Measurements from ENCODE around the gene COL21A1.
"Not testable (repeated sequence)": the region's sequence is repeated elsewhere in the genome, so short reads cannot be mapped to it uniquely, and the experiment has no call there.

COL21A1 gene

GRCh38 chr6:56047931-56048540, 199.3 kb downstream of the COL21A1 start:
- no peak for DNase-seq (ENCODE audit: low spot score)

DNA sequence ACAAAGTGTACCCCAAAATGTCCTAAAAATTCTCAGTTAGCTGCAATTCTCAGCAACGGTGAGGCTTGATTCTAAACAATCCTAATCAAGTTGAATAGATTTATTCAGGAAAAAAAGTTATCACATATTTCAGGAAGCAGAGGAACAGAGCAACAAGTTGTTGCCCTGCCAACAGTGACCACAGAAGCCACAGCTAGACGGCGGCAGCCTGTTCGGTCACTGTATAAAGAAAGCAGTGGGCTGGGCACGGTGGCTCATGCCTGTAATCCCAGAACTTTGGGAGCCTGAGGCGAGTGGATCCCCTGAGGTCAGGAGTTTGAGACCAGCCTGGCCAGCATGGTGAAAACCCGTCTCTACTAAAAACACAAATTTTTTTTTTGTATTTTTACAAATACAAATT, 200.8 kb downstream of the COL21A1 start:
- DNase-seq (ENCODE audit: low spot score) = peak; percentile 70

DNA sequence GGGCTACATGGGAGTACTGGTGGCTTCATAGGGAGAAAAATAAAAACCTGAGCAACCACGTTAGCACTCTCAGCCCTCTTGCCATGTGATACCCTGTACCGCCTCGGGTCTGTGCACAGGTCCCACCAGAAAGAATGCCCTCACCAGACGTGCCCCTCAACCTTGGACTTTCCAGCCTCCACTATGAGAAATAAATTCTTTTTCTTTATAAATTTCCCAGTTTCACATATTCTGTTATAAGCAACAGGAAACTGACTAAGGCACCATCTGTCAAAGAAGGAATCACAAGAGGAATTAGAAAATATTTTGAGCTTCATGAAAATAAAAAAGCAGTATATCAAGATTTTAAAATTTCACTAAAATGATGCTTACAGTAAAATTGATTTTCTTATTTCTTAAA, 203.6 kb downstream of the COL21A1 start:
- DNase-seq (ENCODE audit: low spot score) = no peak

DNA sequence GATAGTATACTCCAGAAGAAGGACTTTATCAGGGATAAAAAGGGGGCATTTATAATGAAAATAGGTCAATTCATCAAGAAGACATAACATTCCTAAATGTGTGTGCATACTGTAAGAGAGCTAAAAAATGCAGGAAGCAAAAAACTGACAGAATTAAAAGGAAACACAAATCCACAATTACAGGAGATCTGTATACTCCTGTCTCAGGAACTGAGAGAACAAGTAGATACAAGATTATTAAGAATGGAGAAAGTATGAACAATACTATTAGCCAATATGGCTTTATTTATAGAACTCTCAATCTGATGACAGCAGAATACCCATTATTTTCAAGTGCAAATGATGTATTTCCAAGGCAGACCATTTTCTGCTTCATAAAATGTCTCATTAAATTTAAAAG, 204.3 kb downstream of the COL21A1 start:
- DNase-seq (ENCODE audit: low spot score) = no peak

- DNase-seq (ENCODE audit: low spot score) = no peak
Measured at GRCh38 chr6:56041591-56041990, 205.8 kb downstream of the COL21A1 start.

DNA sequence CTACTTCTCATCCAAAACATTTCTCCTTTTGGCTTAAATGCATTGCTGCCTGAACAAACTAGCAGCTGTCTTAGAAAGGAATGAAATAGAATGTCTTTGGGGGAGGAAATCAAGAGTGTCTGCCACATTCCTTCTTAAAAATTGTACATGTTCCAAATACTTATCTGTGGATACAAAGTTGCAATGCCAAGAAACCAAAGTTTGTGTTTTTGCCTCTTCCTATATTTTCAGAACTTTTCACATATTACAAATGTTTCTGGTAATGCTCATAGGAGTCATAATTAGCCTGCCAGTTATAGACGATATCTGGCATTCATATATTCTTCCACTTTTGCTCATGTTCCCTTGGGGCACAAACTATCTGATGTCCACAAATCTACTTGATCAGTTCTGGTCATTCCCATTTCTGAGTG, 206.5 kb downstream of the COL21A1 start:
- DNase-seq (ENCODE audit: low spot score) = no peak

DNA sequence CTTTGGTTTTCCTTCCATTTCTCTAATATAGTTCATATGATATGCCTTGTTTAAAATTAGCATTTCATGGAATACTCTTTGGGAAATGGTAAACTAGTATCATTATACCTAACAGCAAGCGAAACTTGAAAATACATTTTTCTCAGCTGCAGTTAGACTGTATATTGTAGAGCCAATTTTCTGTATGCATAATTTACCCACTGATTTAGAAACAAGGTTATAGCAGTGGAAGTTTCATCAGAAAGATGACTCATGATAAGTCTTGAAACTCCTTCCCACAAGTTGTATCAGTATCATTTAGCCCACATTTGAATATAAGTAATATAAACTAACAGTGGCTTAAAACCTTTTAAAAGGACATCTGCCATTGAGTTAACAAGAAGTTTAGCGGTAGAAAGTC, 207.2 kb downstream of the COL21A1 start:
- DNase-seq (ENCODE audit: low spot score) = no peak

- no peak for DNase-seq (ENCODE audit: low spot score)
Measured at GRCh38 chr6:56038764-56039163, 208.6 kb downstream of the COL21A1 start.

GRCh38 chr6:56037601-56038000, 209.8 kb downstream of the COL21A1 start:
- no peak for DNase-seq (ENCODE audit: low spot score)

GRCh38 chr6:56036916-56037600, 210.3 kb downstream of the COL21A1 start:
- DNase-seq (ENCODE audit: low spot score) = no peak

DNA sequence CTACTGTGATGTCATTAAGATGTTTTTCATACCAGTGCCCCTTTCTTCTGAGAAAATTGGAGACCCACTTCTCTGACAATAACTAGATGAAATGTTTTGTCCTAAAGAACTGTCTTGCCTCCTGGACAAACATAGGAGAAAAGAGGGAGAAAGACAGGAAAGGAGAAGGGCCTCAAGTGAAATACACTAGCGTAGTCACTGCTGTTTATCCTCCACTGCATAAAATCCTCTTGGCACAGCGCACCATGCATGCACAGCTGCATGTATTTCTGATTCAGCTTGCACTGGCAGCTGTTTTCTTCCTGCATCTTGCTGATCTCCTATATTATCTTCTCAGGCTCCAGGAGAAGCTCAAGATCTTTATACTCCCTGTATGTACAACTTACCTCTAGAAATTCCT, 214.0 kb downstream of the COL21A1 start:
- DNase-seq (ENCODE audit: low spot score) = no peak

DNA sequence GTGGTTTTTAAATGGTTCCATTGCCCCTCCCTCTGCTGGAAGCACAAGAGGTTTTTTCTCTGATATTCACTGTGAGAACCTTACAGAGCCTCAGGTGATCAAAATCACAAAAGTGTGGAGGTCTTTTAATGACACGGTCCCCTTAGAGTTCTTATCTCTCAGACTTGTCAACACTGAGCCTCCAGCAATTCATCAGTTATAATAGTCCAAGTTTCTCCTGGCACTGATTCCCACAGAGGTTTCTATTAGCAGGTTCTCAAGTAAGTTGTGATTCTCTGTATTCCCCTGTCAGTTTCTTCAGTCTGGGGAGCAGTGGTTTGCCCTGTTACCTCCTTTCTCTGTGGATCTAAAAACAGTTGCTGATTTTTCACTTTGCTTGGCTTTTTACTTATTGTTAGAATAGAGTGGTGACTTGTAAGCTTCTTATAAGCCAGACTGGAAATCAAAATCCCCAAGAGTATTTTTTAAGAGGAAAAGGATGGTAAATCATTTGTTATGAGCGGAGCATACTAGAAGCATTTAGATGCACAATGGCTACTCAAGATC, 214.6 kb downstream of the COL21A1 start:
- no peak for DNase-seq (ENCODE audit: low spot score)

DNA sequence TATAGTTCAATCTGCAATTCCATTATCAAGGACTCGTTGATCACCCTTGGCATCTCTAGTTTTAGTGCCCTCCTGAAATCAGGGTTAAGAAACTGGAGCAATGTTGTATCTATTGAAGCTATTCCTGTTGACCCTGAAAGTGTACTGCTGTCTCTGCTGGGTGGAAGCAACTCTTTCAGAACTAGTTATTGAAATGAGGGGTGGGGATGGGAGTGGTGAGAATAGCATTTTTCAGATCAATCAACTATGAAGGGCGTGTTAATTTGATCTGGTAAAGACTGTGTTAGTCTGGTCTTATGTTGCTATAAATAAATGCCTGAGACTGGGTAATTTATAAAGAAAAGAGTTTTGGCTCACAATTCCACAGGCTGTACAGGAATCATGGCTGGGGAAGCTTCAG, 219.5 kb downstream of the COL21A1 start:
- no peak for DNase-seq (ENCODE audit: low spot score)

GRCh38 chr6:56026455-56027180, 220.8 kb downstream of the COL21A1 start:
- DNase-seq (ENCODE audit: low spot score) = no peak

- DNase-seq (ENCODE audit: low spot score) = no peak
Measured at GRCh38 chr6:56025795-56026194, 221.6 kb downstream of the COL21A1 start.

DNA sequence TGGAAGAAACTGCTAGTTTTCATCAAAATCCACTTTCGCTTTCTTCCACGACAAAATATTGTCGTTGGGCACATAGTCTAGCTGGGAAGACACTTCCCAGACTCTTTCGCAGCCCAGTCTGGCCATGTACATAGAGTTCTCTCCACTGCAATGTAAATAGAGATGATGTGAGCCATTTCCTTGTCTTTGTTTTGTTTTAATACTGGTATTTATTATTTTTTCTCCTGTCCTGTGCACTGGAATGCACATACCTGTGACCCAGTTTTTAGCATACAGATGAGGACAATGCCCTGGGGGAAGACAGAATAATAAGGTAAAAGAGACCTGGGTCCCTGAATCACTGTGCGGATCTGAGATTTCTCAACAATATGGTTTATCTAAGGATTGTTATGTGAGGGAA, 222.4 kb downstream of the COL21A1 start:
- no peak for DNase-seq (ENCODE audit: low spot score)

DNA sequence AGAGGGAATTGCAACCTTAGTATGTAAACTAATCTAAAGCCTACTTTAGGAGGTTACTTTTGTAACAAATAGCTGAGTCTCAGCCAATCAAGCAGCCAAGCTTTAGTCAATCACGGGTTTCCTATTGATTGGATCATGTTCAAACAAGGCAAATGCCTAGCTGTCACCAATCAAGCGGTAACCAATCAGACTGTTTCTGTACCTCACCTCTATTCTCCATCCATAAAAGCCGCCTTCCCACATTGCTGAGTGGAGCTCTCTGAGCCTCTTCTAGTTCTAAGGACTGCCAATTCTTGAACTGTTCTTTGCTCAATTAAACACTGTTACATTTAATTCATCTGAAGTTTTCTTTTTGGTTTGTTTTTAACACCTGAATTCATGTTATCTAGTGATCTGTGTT, 223.6 kb downstream of the COL21A1 start:
- no peak for DNase-seq (ENCODE audit: low spot score)

- peak; percentile 1 for DNase-seq (ENCODE audit: low spot score)
Measured at GRCh38 chr6:56022678-56023077, 224.7 kb downstream of the COL21A1 start.

DNA sequence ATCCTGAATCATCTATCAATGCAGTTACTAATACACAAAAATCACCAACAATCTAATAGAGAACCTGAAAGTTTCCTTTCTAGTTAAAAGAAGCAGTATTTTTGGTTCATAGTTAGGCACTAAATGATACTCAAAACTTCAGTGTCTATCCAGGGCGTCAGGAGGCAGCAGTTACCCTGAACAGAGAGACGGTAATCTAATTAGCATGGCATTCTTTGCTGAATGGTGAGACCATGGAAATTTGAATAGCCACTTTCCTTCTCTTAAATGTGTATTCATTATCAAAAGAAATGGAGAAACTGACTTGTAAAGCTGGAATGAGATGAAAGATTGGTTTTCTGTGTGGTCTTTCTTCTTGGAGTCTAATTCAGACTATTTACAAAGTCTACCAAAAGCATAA, 225.4 kb downstream of the COL21A1 start:
- DNase-seq (ENCODE audit: low spot score) = no peak

- DNase-seq (ENCODE audit: low spot score) = no peak
Measured at GRCh38 chr6:56019973-56020372, 227.4 kb downstream of the COL21A1 start.

DNA sequence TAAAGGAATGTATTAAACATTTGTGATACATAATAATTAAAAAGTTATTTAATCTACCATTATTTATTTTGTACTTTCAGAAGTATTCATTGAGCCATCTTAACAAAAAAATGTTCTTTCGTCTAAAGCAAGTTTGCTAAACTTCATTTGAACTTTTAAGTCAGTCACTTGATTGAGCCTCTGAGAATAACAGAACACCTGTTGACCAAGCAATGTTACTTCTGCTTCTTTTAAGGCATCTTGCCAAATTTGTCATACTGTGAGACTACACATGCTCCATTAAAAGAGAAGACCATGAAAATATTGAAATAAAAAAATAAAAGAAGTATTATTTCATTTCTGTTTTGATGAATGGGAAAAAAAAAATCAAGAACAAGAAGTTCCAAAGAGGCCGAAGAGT, 230.2 kb downstream of the COL21A1 start:
- DNase-seq (ENCODE audit: low spot score) = no peak

GRCh38 chr6:56014039-56014438, 233.3 kb downstream of the COL21A1 start:
- DNase-seq (ENCODE audit: low spot score) = not testable (repeated sequence)

- no peak for DNase-seq (ENCODE audit: low spot score)
Measured at GRCh38 chr6:56009636-56010035, 237.7 kb downstream of the COL21A1 start.
